GM19023 (cell line): ENCODE measurements around the gene CATSPERE.
A peak's percentile ranks its signal among the peaks of the same experiment; 100 is the strongest.
"Not testable (repeated sequence)": the region's sequence is repeated elsewhere in the genome, so short reads cannot be mapped to it uniquely, and the experiment has no call there.

Experiments used
- ATAC-seq: cut with Tn5 transposase; IDR thresholded peaks from one replicate; pipeline ENCODE4 v1.9.1; 2021; ENCODE audit warnings: mild to moderate bottlenecking, moderate library complexity; ENCODE audit not compliant: unreplicated experiment

The CATSPERE gene

GRCh38 chr1:244515680-244516079, 54.6 kb downstream of the CATSPERE start:
- no peak for ATAC-seq

DNA sequence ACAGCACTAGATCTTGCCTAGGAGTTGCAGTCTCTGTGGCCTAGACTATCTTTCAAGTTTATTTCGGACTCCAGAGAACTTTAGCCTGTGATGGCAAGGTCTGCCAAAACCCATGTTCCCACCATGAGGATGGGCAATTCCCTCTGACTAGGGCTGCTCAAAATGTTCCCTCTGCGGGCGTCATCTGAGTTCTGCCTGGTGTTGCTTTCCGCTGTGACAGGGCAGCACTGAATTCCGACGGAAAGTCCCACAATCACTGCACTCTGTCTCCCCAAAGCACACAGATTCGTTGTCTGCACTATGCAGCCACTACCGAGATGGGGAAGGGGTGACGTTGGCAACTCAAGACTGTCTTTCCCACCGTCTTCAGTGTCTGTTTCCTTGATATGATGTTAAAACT, 75.2 kb downstream of the CATSPERE start:
- no peak for ATAC-seq

- no peak for ATAC-seq
Measured at GRCh38 chr1:244545511-244545910, 84.4 kb downstream of the CATSPERE start.

GRCh38 chr1:244548558-244549115, 87.6 kb downstream of the CATSPERE start:
- ATAC-seq, result no peak

DNA sequence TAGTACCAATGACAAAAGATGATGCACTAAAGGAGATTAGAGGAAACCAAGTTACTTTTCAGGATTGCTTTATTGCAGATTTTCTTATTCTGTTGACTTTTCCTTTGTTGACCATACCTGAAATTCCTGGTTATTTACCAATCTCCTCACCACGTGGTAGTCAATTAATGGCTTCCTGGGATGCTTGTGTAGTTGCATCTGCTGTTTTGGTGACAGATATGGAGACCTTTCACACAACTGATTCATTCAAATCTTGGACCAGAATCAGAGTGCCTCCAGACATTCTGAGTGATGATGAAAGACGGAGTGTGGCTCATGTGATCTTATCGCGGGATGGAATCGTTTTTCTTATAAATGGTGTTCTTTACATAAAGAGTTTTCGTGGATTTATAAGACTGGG, 91.3 kb downstream of the CATSPERE start:
- ATAC-seq, result no peak

DNA sequence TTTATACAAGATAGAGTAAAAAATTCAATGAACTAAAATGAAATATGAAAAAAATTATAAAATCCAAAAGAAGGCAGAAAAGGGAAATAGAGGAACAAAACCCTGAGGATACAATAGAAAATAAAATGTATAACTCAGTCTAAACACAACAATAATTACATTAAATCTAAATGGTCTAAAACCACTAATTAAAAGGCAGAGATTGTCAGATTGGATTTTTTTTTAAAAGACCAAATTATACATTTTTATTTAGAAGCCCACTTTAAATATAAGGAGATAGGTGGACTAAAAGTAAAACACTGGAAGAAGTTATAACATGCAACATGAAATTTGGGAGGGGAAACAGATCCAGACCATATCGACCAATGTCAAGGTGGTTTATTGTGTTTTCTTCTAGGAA, 95.2 kb downstream of the CATSPERE start:
- no peak for ATAC-seq

GRCh38 chr1:244557565-244557964, 96.5 kb downstream of the CATSPERE start:
- no peak for ATAC-seq

DNA sequence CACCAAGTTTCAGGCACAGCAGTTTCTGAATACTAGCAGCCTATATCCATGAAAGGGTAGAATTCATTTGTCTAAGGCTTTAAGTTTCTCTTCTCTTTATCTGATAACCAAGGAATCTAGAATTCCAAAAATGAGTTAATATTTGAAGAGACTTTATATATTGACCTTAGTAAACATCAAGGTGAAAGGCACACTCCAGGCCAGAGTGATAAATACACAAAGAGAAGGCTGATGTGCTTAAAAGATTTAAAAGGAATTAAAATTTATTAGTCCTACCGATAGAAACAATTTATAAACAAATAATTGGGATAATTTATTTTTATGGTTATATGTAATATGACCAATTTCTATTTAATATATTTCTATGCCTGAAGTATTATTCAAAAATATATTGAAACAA, 98.5 kb downstream of the CATSPERE start:
- no peak for ATAC-seq

GRCh38 chr1:244562877-244563276, 101.8 kb downstream of the CATSPERE start:
- not testable (repeated sequence) for ATAC-seq

DNA sequence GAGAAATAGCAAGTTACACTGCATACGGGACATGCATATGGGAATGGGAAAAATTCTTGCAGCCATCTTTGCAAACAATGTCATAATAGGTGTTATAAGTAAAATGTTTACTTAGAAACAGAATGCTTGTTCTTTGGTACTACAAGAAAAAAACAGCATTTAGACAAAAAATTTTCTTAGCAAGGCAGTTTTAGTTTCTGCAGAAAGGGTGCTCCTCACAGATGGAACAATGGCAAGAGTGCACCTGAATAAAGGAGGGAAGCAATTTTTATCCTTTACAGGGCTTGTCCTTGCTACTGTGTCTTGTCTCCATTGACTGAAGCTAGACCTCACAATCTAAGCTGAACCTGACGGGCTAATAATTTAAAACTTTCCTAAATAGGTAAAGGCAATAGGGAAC, 112.7 kb downstream of the CATSPERE start:
- no peak for ATAC-seq

GRCh38 chr1:244576259-244576892, 115.3 kb downstream of the CATSPERE start:
- no peak for ATAC-seq

DNA sequence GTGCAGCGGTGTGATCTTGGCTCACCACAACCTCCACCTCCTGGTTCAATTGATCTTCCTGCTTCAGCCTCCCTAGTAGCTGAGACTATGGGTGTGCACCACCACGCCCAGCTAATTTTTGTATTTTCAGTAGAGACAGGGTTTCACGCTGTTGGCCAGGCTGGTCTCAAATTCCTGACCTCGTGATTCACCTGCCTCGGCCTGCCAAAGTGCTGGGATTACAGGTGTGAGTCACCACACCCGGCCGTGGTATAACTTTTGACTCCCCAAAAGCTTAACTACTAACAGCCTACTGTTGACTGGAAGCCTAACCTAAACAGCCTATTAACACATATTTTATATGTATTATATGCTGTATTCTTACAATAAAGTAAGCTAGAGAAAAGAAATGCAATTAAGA, 117.1 kb downstream of the CATSPERE start:
- ATAC-seq, result not testable (repeated sequence)

GRCh38 chr1:244583358-244583982, 122.4 kb downstream of the CATSPERE start:
- ATAC-seq, result no peak

DNA sequence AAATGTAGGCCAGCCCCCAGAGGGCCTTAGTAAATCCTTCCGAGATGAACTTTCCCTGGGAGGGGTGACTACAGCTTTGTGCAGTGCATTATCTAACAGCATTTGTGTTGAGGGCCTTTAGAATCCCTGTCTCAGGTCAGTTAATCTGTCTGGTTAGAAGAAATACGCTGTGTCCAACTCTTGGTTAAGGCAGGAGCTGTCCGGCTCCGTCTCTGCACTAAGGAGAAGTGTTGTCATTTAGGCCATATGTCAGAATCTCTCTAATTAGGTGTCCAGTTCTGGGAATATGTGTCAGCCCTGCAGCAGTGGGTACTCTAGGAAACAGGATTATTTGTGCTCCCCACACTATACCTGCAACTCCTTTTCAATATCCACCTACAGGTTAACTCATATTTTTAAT, 124.8 kb downstream of the CATSPERE start:
- no peak for ATAC-seq

- ATAC-seq, result no peak
Measured at GRCh38 chr1:244590670-244591069, 129.6 kb downstream of the CATSPERE start.

DNA sequence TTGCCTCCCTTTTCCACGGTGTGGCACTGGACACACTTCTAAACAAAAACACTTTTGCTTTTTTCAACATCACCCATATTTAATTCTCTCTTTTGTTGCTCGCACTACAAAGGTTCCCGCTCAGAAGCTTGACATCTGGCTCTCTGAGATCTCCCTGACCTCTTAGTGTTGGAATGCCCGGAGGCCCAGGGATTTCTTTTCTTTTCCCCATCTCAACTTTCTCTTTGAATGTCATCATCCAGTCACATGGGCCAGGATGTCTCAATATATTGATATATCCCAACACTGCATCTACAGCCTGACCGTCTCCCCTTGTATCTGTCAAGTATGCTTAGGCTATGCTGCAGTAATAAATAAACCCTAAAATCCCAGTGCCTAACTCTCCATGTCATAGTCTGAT, 137.5 kb downstream of the CATSPERE start:
- ATAC-seq, result no peak

DNA sequence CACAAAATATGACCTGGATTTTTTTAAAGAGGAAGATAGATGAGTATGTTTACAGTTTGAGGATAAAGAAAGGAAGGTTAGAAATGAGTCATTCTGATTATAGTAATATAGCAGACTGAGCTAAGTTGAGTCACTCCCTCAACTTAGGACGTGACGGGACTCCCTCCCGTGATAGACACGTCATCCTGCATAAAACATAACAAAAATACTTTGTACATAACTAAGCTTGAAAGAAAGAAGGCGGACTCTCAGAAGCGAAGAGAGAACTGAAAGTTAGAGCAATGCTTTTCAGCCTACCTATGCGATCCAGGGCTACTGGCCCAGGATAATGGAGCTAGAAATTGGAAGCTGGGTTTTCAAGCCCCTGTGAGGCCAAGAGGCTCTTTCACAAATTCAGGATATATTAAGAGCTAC, 138.9 kb downstream of the CATSPERE start:
- peak; percentile 88 for ATAC-seq

DNA sequence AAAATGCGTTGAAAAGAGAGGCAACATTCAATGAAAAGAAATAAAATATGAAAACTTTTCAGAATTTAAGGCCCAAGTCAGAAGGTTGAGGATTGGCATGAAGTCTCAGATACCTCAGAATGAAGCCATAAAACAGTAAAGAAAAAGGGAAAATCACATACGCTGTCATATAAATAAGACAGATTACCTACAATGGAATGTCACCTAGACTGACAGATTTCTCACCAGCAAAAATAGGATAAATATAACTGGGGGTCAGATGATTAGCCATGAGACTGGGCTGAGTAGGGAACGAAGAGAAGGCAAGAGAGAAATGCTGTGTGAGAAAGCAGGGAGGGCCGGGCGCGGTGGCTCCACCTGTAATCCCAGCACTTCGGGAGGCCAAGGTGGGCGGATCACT, 140.3 kb downstream of the CATSPERE start:
- ATAC-seq, result no peak

- no peak for ATAC-seq
Measured at GRCh38 chr1:244603498-244603897, 142.4 kb downstream of the CATSPERE start.

- ATAC-seq, result no peak
Measured at GRCh38 chr1:244605835-244606370, 144.8 kb downstream of the CATSPERE start.

- no peak for ATAC-seq
Measured at GRCh38 chr1:244614113-244614836, 153.2 kb downstream of the CATSPERE start.

- no peak for ATAC-seq
Measured at GRCh38 chr1:244614879-244615278, 153.8 kb downstream of the CATSPERE start.
